SW 1271 (cell line): ENCODE results near the gene ZMYND19.
"Not testable (repeated sequence)": the region's sequence is repeated elsewhere in the genome, so short reads cannot be mapped to it uniquely, and the experiment has no call there.

Experiments used
- DNase-seq, 2 experiments: peaks; one replicate each; lab custom pipeline; 2025; lab: John Stamatoyannopoulos, UW

ZMYND19 gene

DNA sequence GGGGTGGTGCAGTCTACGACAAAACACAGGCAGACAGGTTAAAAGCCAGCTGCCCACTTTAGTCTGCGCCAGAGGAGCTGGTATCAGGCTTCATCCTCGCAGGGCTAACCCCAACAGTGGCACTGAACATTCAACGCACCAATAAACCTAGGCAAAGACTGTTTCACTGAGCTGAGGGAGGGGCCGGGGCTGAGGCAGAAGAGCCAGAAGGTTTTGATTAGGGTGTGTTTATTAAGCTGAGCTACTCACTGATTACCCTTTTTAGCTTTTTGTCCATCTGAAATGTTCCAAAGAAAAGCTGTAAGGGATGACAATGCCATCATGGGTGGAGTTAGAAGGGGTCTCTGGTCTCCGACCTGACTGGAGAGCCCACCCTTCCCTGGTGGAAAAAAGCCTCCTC, 1.4 kb downstream of the ZMYND19 start:
- DNase-seq = no peak

DNA sequence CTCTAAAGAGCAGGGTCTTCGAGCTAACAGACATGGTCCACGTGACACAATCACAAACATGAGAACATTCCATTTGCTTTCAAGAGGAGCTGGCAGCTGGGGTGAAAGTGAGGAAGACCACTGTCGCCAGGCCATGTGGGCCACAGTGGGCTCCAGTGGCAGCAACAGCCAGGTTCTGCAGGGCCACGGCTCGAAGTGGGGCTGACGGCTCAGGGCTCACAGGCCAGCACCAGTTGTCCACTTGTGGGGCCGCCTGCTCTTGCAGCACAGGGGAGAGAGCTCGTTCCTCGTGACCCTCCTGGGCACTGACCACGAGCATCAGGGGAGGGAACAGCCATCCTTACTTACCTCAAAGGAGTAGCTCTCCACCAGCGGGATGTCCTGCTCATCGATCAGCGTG, 2.0 kb downstream of the ZMYND19 start:
- DNase-seq = no peak

DNA sequence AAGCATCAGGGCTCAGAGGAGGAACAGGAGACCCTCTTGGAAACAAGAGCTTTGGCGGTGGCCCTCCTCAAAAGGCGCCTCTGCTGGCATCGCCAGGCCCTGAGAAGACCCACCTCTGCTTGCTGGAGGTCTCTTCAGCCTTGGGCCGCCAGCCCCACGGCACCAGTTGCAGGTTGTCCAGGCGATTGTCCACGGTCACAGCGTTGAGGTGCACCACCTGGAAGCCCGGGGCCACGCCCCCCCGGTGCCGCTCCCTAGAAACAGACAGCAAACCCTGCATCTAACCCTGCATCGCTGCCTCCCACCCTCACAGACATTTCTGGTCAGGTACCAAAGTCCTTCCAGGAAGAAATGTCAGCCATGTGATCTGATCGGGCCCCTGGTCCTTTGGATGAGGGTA, 3.5 kb downstream of the ZMYND19 start:
- DNase-seq = no peak

DNA sequence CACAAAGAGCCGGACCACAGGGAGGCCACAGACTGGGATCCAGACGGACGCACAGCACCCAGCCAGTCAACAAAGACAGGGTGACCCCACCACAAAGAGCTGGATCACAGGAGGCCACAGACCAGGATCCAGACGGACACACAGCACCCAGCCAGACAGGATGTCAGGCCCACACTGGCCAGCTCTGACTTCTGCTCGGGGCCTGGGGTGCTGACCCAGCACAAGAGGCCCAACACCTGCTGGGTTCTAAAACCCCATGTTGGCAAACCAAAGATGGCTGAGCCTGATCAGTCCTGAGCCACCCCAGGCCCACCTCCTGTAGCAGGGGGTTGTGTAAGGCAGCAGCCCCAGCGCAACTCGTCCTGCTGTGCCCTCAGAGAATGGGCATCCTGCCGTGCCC, 6.4 kb downstream of the ZMYND19 start:
- no peak for DNase-seq

DNA sequence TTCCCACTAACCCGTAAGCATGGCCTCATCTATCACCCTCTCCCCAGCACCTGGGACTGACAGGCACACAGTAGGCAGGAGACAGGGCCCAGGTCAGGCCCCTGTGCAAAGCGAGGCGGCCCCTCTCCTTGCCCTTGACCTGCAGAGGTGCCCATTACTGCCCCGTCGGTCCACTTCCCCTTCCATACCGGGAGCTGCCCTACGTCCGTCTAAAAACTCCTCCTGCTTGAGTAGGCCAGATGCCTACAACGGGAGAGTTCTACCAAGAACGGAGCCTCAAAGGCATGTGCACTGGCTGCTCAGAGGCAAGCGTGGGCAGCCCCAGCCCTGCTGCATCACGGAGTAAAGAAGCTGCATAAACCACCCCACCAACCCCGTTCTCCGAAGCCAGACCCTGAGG, 7.0 kb downstream of the ZMYND19 start:
- no peak for DNase-seq

DNA sequence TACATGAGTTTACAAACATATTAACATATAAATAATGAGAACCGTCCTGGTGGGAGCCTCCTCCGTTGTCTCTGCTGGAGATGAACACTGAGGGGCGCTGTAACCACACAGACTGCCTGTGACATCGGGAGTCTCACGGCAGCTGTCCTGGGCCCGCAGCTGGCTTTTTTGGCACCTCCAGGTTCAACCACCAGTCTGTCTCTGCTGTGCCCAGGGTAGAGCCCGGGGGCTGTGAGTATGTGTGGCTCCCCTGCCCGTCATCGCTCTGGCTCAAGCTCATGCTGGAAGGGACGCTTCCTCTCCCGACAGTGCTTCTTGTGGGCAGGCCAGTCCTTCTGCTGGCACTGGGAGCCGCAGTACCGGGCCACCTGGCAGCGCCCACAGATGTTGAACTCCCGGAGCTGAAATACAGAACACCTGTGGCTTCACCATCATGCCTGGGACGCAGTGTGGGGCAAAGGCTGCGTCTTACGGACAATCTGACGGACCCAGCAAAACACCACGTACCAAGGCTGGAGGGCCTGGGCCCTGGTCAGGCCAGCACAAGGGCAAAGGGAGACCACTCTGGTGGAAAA, 7.9 kb downstream of the ZMYND19 start:
- no peak for DNase-seq

DNA sequence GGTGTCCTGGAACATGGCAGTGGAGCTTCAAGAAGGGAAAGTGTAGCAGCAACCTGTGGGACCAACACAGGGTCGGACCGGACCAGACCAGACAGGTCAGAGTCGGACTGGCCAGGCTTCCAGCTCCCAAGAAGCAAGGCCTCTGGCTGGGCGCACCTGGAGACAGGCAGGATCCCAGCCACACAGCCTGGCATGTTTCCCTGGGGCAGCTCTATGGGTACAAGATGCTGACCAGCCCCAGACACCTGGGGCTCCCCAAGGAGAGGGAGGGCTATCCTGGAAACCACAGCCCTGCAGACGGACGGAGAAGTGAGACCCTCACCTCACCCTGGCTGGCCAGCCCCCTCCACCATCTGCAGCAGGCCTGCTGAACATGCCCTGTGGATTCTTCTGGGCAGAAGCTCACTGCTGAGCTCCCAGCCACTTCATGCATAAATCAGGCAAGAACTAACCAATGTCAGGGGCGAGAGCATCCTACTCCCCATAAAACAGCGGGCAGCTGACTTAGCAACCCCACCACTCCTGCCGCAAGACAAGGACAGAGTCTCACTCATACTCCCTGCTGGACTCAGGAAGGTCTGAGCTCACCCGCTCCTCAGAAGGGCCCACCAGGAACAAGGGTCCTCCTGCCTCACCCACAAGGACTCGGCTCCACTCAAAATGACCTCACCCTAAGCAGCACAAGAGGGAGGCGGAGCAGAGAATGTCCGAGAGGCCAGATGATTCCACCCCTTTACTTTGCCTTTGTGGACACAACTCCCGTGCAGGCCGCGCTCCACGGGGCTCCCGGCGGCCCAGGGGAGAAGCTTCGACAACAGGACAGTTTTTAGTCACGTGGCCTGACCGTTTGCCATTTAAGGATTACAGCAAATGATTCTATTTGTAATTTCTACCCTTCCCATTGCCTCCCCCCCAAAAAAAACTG, 8.7 kb downstream of the ZMYND19 start:
- DNase-seq = no peak

DNA sequence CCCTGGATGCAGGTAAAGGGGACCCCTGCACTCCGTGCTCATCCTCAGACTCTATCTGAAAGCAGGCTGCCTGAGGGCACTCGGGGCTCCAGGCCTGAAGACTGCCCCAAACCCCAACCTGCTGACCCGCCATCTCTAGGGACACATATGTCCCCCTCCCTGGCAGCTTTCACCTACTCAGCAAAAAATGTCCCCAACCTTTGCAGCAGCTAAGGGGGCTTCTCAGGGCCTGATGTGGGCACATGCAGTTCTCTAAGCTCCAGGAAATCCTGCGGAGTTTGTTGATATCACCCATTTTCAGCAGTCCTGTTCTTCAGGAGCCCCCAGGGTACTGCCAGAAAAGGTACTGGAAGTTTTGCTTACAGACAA, 9.4 kb downstream of the ZMYND19 start:
- DNase-seq = no peak

DNA sequence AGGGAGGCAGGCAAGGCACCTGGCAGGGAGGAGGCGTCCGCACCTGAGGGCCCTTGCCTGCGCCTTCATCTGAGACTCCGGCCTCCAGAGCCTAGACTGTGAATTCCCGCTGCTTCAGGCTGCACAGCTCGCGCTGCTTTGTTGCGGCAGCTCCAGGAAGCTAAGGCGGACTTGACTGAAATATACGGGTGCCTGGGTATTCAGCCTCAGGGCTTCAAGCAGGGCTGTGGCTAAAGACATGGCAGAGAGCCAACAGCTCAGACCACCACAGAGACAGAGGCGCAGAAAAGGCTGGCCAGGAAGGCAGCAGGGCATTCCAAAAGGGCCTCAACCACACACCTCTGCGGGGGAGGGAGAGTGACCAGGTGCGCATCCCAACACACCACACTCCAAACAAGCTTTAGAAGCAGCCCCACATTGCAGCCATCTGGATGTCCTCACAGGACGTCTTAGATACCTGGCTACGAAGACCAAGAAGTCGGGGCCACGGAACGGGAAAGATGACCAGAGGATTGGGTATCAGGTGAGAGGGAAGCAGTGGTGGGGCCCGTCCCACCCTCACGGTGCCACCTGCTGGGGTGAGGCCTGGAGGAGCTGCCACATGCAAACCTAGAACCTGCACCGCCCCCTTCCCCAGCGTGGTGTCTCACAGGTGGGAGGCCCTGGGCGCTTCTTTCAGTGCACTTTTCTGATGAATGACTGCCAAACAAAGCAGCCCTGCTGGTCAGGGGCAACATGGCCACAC, 9.9 kb downstream of the ZMYND19 start:
- no peak for DNase-seq

DNA sequence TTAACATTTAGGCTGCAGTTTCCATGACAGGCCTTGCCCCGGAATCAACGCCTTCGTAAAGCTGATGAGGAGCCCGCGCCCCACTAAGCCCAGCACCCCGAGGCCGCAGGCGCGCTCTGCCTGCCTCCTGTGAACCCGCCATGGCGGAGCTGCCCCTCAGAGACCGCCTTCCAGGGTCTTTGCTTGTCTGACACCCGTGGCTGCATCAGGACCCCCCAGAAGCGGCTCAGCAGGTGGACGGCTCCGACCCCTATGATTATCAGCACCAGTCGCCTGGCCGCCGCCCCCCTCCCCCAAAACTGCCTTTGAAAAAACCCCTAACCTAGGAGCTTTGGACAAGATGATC, 11.1 kb downstream of the ZMYND19 start:
- DNase-seq = no peak

DNA sequence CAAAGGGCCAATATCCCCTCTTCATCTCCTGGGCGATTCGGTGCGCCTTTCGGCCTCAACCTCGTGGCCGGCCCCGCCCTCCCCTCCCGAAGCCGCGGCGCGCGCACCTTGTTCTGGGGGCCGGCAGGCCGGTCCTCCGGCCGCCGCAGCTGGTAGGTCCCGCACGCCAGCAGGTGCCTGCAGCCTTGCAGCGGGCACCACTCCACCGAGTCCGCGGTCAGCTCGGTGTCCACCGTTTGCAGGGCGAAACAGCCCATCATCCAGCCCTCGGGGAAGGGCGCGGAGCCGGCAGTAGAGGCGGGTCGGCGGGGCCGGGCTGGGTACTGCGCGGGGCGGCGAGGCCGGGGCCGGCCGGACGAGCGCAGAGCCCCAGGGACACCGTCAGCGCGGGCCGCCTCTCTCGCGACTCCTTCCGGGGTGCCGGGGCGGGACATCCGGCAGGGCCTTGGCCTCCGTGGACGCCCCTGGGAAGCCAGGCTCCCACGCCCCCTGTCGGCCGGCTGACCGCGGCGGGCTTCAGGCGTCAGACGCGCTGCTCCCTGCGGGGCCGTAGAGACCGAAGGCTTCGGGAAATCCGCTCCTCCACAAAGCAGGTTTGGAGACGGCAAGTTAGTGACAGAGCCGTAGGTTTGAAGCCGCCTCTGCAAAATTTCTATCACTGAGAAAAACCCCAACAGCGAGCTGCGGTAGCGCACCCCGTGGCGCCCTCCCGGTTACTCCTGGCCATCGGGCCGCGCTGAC, 11.6 kb downstream of the ZMYND19 start, which contains the start of gene DPH7:
Gene DPH7 (minus strand): TSS at position 408 of the 741 bp plus-strand sequence. CDS start 148 bp downstream, at position 260.
- peak; percentile 90 for DNase-seq

DNA sequence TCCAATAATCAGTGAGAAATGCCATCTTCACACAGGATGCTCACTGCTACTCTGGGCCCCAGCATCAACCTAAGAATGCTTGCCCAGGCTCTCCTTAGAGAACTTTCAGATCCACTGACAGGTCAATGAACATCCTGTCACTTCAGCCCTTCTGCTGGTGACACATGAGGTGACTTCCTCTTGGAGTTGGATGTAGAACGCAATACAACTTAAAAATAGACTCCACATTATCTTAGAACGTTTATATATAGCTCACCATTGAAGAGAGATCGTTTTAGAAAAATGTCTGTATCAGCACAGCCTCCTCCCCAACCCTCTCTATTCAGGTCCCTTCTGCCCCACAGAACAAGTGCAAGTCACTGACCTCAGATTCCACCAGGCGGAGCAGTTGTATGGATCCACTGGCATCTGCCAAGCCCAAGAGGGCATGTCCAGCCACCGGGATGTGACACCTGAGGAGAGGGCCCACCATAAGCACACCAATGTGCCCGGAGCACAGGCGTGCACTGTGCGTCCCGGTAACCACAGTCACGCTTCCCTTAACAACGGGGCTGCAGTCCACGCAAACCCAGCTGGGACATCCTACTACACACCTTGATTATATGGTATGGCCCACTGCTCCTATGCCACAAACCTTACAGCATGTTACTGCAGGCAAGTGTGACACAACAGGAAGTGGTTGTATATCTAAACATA, 14.4 kb downstream of the ZMYND19 start:
- no peak for DNase-seq

DNA sequence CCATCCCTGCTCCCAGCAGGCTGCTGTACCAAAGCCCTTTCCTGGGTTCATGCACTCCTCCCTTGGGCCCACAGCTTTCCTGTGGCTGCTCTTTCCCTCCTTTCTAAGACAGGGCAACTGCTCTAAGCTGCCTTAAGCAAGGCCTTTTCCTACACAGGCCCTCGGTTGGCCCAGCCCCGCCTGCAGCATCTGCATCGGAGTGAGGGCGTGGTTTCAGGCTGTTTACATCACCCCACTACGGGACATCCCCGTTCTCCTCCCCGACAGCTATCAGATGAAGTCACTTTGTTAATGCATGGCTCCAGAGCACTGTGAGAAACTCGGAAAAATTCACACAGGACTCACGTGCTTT, 15.0 kb downstream of the ZMYND19 start:
- no peak for DNase-seq

DNA sequence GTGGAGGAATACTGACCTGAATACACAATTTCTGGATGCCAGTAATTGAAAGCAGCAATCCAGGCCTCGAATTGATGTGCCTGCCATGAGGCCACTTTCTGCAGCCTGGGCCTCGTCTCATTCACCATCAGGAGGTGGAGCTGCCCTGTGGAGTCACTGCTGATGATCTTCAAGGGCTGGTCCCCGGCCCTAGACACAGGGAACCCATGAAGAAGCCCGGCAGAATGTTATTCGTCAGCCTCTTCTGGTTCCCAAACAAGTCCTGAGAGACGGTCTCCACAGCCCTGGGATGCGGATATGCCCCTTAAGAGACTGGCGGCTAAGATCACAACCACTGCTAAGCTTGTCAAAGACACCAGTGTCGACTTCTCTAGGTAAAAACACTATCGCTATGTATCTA, 16.1 kb downstream of the ZMYND19 start:
- no peak for DNase-seq

DNA sequence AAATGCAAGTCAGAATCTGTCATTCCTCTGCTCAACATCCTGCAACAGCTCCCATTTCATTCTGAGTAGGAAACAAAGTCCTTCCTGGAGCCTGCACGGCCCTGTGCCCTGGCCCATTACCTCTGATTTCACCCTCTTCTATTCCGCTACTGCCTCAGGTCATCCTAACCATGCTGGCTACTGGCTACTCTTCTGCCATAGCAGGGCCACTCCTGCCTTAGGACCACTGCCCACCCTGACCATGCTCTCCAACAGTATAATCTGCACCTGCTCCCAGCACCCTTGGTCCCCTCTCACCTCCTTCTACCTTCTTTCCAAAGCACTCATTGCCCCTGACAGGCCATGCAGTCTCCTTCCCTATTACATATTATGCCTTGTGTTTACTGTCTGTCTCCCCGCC, 19.7 kb downstream of the ZMYND19 start:
- DNase-seq = no peak

DNA sequence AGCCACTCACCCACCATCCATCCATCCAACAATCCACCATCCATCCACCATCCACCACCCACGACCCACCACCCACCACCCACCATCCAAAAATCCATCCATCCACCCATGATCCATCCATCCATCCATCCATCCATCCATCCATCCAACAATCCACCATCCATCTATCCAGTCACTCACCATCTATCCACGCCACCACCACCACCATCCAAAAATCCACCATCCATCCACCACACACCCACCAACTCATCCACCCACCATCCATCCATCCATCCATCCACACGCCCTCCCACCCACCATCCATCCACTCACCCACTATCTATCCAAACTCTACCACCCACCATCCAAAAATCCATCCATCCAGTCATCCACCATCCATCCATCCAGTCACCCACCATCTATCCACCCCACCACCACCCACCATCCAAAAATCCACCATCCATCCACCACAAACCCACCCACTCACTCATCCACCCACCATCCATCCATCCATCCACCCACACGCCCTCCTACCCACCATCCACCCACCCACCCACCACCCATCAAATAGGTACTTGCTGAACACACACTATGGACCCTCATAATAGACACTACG, 20.6 kb downstream of the ZMYND19 start:
- no peak for DNase-seq

DNA sequence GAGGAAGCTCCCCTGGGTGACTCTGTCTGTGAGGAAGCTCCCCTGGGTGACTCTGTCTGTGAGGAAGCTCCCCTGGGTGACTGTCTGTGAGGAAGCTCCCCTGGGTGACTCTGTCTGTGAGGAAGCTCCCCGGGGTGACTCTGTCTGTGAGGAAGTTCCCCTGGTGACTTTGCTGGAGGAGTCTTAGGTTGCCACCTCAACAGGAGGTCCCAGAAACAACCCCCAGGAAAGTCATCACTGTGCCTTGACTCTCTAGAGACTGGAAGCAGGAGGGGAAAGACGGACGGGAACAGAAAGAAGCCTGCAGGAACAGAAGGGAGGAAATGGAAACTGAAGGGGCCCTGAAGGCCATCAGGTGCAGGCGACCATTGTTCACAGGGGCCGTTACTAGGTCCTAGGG, 21.9 kb downstream of the ZMYND19 start:
- DNase-seq = not testable (repeated sequence)

DNA sequence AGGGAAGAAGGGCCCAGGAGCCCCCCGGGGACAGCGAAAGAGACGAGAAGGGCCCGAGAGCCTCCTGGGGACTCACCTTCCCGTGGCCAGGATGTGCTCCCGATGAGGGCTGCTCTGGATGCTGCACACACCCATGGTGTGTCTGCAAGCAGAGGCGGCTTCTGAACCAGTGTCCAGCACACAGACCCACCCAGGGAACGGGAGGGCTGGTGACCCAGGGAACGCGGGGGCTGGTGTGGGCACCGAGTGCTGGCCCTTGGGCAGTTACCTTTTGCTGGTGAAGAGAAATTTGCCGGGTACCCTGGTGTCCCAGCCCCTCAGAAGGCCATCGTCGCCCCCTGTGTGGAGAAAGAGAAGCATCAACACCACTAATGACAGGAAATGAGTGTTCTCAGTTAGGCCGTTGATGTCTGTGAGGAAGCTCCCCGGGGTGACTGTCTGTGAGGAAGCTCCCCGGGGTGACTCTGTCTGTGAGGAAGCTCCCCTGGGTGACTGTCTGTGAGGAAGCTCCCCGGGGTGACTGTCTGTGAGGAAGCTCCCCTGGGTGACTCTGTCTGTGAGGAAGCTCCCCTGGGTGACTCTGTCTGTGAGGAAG, 25.4 kb downstream of the ZMYND19 start:
- no peak for DNase-seq

DNA sequence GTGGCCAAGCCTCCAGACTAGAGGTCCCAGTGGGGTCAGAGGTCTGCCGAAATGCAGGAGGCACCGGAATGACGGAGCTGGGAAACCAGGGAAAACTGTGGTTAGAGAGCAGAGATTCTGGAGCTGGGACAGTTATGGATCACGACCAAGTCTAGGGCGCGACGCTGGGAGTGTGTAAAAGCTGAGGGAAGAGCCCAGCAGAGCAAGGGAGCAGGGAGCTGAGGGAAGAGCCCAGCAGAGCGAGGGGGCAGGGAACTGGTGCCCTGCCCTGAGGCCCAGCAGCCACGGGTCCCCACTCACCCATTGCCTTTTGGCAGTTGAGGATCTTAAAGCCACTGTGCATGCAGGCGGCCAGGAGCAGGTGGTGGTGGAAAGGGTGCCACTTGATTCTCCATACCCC, 26.2 kb downstream of the ZMYND19 start:
- DNase-seq = no peak

DNA sequence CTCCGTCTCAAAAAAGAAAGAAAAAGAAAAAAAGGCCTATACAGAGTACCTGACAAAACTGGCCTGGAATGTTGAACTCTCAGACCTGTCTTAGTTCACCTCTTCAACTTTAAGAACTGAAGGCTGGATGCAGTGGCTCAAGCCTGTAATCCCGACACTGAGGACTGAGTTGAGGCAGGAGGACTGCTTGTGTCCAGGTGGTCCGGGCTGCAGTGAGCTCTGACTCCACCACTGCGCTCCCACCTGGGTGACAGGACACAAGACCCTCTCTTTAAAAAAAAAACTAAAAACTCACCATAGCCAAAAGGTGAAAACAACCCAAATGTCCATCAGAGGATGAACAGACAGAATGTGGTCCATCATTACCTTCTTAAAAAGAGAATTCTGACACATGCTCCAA, 32.2 kb downstream of the ZMYND19 start:
- no peak for DNase-seq
